Sigmoid colon (tissue), 7 donors: Measurements from ENCODE around the gene GLRX. TPM values are rescaled to one million over a fixed set of nuclear protein-coding genes. Genes with fewer than 3 reads are reported as not detected.

Experiments used
- DNase-seq: peaks from one replicate; pipeline ENCODE4 v3.0.0-alpha.2; 2019
- H3K27ac ChIP-seq, 4 donors: fragments of 200-600 bp; sonication (generic); one replicate each; pipeline ENCODE4 v1.5.1; 2016 to 2019; ENCODE audit warnings: mild to moderate bottlenecking in 1 of 4
- H3K27me3 ChIP-seq, 3 donors: fragments of 200-600 bp; sonication (generic); one replicate each; pipeline ENCODE4 v1.5.1; 2019; ENCODE audit warnings: mild to moderate bottlenecking in 1 of 3
- H3K36me3 ChIP-seq, 4 donors: fragments of 200-600 bp; sonication (generic); one replicate each; pipeline ENCODE4 v1.5.1; 2016 to 2019
- H3K4me1 ChIP-seq, 4 donors: fragments of 200-600 bp; sonication (generic); one replicate each; pipeline ENCODE4 v1.5.1; 2017 to 2019
- H3K4me3 ChIP-seq, 4 donors: fragments of 200-600 bp; sonication (generic); one replicate each; pipeline ENCODE4 v1.5.1; 2017 to 2019; ENCODE audit warnings: mild to moderate bottlenecking in 2 of 4, moderate library complexity in 1 of 4
- H3K9me3 ChIP-seq, 4 donors: fragments of 200-600 bp in 3 of 4; sonication (generic) in 3 of 4; one replicate each; pipeline versions ENCODE4 v1.5.1 to v1.6.1; 2013 to 2019
- EP300 ChIP-seq, 4 donors: sonication (generic); formaldehyde crosslinking; IDR thresholded peaks; one replicate each; pipeline ENCODE4 v1.6.1; 2017; ENCODE audit warnings: antibody characterized with exemption in 4 of 4
- POLR2A ChIP-seq, 2 donors: fragments of 450-650 bp; IDR thresholded peaks; one replicate each; pipeline ENCODE4 v1.6.1; 2016; ENCODE audit warnings: antibody characterized with exemption in 2 of 2, mild to moderate bottlenecking in 2 of 2, moderate library complexity in 2 of 2
- POLR2AphosphoS5 ChIP-seq, 4 donors: sonication (generic); formaldehyde crosslinking; IDR thresholded peaks; one replicate each; pipeline ENCODE4 v1.6.1; 2017; ENCODE audit warnings: antibody characterized with exemption in 4 of 4
- WGBS, 2 donors: extraction: QIAGEN DNeasy Blood & Tissue Kit; methylation state at CpG; one replicate each; pipeline ENCODE4 v1.1.7; 2013; 5-methylcytosine and 5-hydroxymethylcytosine counted together
- intact Hi-C: fragments of 100-400 bp; cut with DNase I; formaldehyde crosslinking; loops from one replicate; pipeline ENCODE4 v1.15.1; 2023
- polyA plus RNA-seq, 3 donors: library from polyadenylated mRNA; stranded (reverse); fragments of 200-250 nt; gene quantifications; one replicate each; pipeline ENCODE4 v1.2.3, GENCODE V29; 2013
- total RNA-seq, 4 donors: library from RNA; depleted of rRNA; stranded (reverse); fragments of >200 nt; gene quantifications; one replicate each; pipeline ENCODE4 v1.1.0, GENCODE V29; 2016
- TF ChIP-seq, protein P1 (sequence below), 4 experiments: fragments of 450-650 bp in 3 of 4; fragments of 200-600 bp in 1 of 4; IDR thresholded peaks; one replicate each; pipeline ENCODE4 v1.5.1; 2016 to 2019; ENCODE audit warnings: antibody characterized with exemption in 4 of 4, mild to moderate bottlenecking in 3 of 4, moderate library complexity in 2 of 4
- donor health status: healthy with polysubstance abuse.
- donor health status: Bipolar disorder and iron deficiency.
- donor health status: healthy.

The GLRX gene
- total and polyA plus RNA-seq, 7 donors, result 30.2 to 409 (median 43.2) TPM

GRCh38 chr5:95850391-95850894 lies 27.9 kb upstream of the GLRX start:
- Histone ChIP-seq H3K27me3 (no peaks in the 10 kb centered on the region), H3K4me1 (no peaks in the 10 kb centered on the region), H3K27ac (no peak overlapping the region), H3K9me3 (no peaks in the 10 kb centered on the region), H3K4me3 (no peak overlapping the region), H3K36me3 (no peaks in the 10 kb centered on the region)
- intact Hi-C loops, result no loop called here
- no peak for TF ChIP-seq POLR2A (IDR thresholded peaks at IDR 0.05)
- TF ChIP-seq POLR2AphosphoS5 (IDR thresholded peaks at IDR 0.05), result no peak
- TF ChIP-seq, protein P1, sequence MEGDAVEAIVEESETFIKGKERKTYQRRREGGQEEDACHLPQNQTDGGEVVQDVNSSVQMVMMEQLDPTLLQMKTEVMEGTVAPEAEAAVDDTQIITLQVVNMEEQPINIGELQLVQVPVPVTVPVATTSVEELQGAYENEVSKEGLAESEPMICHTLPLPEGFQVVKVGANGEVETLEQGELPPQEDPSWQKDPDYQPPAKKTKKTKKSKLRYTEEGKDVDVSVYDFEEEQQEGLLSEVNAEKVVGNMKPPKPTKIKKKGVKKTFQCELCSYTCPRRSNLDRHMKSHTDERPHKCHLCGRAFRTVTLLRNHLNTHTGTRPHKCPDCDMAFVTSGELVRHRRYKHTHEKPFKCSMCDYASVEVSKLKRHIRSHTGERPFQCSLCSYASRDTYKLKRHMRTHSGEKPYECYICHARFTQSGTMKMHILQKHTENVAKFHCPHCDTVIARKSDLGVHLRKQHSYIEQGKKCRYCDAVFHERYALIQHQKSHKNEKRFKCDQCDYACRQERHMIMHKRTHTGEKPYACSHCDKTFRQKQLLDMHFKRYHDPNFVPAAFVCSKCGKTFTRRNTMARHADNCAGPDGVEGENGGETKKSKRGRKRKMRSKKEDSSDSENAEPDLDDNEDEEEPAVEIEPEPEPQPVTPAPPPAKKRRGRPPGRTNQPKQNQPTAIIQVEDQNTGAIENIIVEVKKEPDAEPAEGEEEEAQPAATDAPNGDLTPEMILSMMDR (IDR thresholded peaks at IDR 0.05), result no peak
- no peak for TF ChIP-seq EP300 (IDR thresholded peaks at IDR 0.05)
- 81 to 82% methylated on average over 5 of the region's 5 CpGs for WGBS, 2 donors
- DNase-seq, result no peak

- WGBS, 2 donors, result 70 to 88% methylated on average over 3 of the region's 3 CpGs
These were observed 26.2 kb upstream of the GLRX start for GRCh38 chr5:95848701-95849100.

DNA sequence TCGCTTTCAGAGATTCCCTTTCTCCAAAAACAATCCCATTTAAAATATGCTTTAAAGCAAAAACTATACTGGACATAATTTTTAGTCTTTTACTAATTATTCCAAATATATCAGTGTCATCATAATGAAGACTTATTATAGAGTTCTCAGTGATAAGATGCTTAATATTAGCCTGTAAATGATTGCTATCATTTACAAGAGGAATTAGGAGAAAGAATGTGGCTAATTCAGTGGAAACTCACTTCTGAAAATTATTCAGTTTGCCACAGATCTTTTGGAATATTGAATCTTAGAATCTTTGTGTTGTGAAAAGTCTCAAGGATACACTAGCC lies 24.7 kb upstream of the GLRX start:
- H3K9me3 ChIP-seq, result no peaks in the 10 kb centered on the region
- no peaks in the 10 kb centered on the region for H3K27me3 ChIP-seq
- WGBS, 2 donors, result 4 to 15% methylated on average over 1 of the region's 1 CpG
- H3K36me3 ChIP-seq, result no peaks in the 10 kb centered on the region
- DNase-seq, result no peak
- TF ChIP-seq EP300 (IDR thresholded peaks at IDR 0.05), result no peak
- no peak for TF ChIP-seq POLR2AphosphoS5 (IDR thresholded peaks at IDR 0.05)
- TF ChIP-seq POLR2A (IDR thresholded peaks at IDR 0.05), result no peak
- TF ChIP-seq, protein P1 (IDR thresholded peaks at IDR 0.05), result no peak
- H3K4me3 ChIP-seq, result no peak overlapping the region
- no peaks in the 10 kb centered on the region for H3K4me1 ChIP-seq
- H3K27ac ChIP-seq, result no peak overlapping the region
- intact Hi-C loops, result loop anchor here (1.0 to 10.0 kb wide), 4 partner anchors 66 to 292 kb away; partner anchors contain the start of genes ARSK, RHOBTB3 and SKIC3

More at GRCh38 chr5:95848701-95849100, 26.2 kb upstream of the GLRX start:
- no peak for DNase-seq
- H3K4me1 ChIP-seq, result no peaks in the 10 kb centered on the region
- intact Hi-C loops, result loop anchor here (1.0 to 10.0 kb wide), 3 partner anchors 116 to 294 kb away; partner anchors contain the start of genes ARSK, RHOBTB3 and SKIC3
- no peaks in the 10 kb centered on the region for H3K9me3 ChIP-seq
- TF ChIP-seq POLR2AphosphoS5 (IDR thresholded peaks at IDR 0.05) (no peak), POLR2A (IDR thresholded peaks at IDR 0.05) (no peak), EP300 (IDR thresholded peaks at IDR 0.05) (no peak)
- TF ChIP-seq, protein P1 (IDR thresholded peaks at IDR 0.05), result no peak
- H3K27ac ChIP-seq, result no peak overlapping the region
- no peak overlapping the region for H3K4me3 ChIP-seq
- no peaks in the 10 kb centered on the region for H3K36me3 ChIP-seq
- H3K27me3 ChIP-seq, result no peaks in the 10 kb centered on the region

GRCh38 chr5:95846554-95847260 lies 24.2 kb upstream of the GLRX start:
- no peaks in the 10 kb centered on the region for H3K36me3 ChIP-seq
- no peaks in the 10 kb centered on the region for H3K27me3 ChIP-seq
- H3K9me3 ChIP-seq, result no peaks in the 10 kb centered on the region
- H3K27ac ChIP-seq, result no peak overlapping the region
- intact Hi-C loops, result loop anchor here (1.0 to 10.0 kb wide), 4 partner anchors 65 to 292 kb away; partner anchors contain the start of genes ARSK, RHOBTB3 and SKIC3
- TF ChIP-seq POLR2A (IDR thresholded peaks at IDR 0.05), result no peak
- TF ChIP-seq, protein P1 (IDR thresholded peaks at IDR 0.05), result peak; percentile 86 to 93 (median 90)
- H3K4me1 ChIP-seq, result no peaks in the 10 kb centered on the region
- peak; percentile 85 for DNase-seq
- H3K4me3 ChIP-seq, result no peak overlapping the region
- WGBS, 2 donors, result 78 to 81% methylated on average over 7 of the region's 7 CpGs
